Measurements from ENCODE around the gene PDHA1. TPM values are rescaled to one million over a fixed set of nuclear protein-coding genes. Genes with fewer than 3 reads are reported as not detected.

The PDHA1 gene
- total and polyA plus RNA-seq, 9 of the 15 experiments (the other 6 are each of a cell fraction or from before 2014, with no cell fraction given): 352 to 882 (median 446) TPM

GRCh38 chrX:19389227-19389845, 45.6 kb downstream of the PDHA1 start (continued):
- TF ChIP-seq PRDM10 (IDR thresholded peaks at IDR 0.05; ENCODE audit: partially characterized antibody): peak; percentile 35

- Histone ChIP-seq H3K9me3 (replicated peaks; ENCODE audit: control insufficient read depth, insufficient read depth, low read depth, low read length) (no peaks in the 10 kb centered on the region), H3K4me2 (ENCODE audit: insufficient read depth, low read length) (peak overlapping the region; percentile 63), H3K27me3 (ENCODE audit: control insufficient read depth in 2 of 2, insufficient read depth in 2 of 2, low read length in 2 of 2) (peaks cover 0 to 5% of the 10 kb centered on the region in 2 experiments; a peak in 1 of 5 replicates), H4K20me1 (replicated peaks; ENCODE audit: control insufficient read depth, insufficient read depth, low read length) (no peaks in the 10 kb centered on the region), H3K4me3 (no peak overlapping the region), H3K27ac (ENCODE audit: extremely low read depth, low read depth, low read length) (peak overlapping the region; percentile 43; the same call in 1 of the 3 replicates), H3K36me3 (ENCODE audit: control insufficient read depth, insufficient read depth, low read length) (no peaks in the 10 kb centered on the region), H2AFZ (ENCODE audit: low read depth, low read length) (peak overlapping the region; percentile 83), H3K9me1 (ENCODE audit: control insufficient read depth, insufficient read depth, low read length) (no peaks in the 10 kb centered on the region), H3K9ac (ENCODE audit: insufficient read depth in 1 of 2, low read depth in 2 of 2, low read length in 2 of 2) (peak overlapping the region in 1 of 2 experiments; percentile 34; a peak in 1 of 4 replicates), H3K4me1 (replicated peaks in 1 of 2; ENCODE audit: control insufficient read depth in 2 of 2, insufficient read depth in 2 of 2, low read length in 2 of 2) (peaks cover 9 to 10% of the 10 kb centered on the region in 2 experiments; a peak in 4 of 5 replicates), H3K79me2 (ENCODE audit: control insufficient read depth, insufficient read depth, low read length) (no peaks in the 10 kb centered on the region)
- CTCF ChIA-PET (ENCODE audit: low intra/inter-chr PET ratio): no interaction called here
- POLR2A ChIA-PET: interaction anchor here (0.8 to 1.7 kb wide), 2 partner anchors 9 to 35 kb away, joined by 3 to 5 read pairs; no protein-coding TSS in a partner anchor
- 29% methylated on average over 11 of the region's 12 CpGs for WGBS (ENCODE audit: insufficient coverage, low coverage, missing lambda C conversion rate)
- DNase-seq (ENCODE audit: extremely low read depth in 1 of 4, low spot score in 3 of 4) (peak in 1 of 4 experiments; percentile 22), FAIRE-seq (no peak), ATAC-seq (peak; percentile 57)
- in situ Hi-C loops (cut with MboI) (no loop called here), intact Hi-C loops (cut with micrococcal nuclease) (no loop called here)
- no TSS peak for BruUV-seq (replicated peaks)
- TF ChIP-seq CBFA2T3 (IDR thresholded peaks at IDR 0.05): no peak
- TF ChIP-seq TCF7 (IDR thresholded peaks at IDR 0.05; ENCODE audit: borderline replicate concordance): no peak
- TF ChIP-seq MEIS2 (IDR thresholded peaks at IDR 0.05; ENCODE audit: partially characterized antibody): peak; percentile 73
- no peak for TF ChIP-seq PBX2 (CRISPR knock-in tag; IDR thresholded peaks at IDR 0.05; ENCODE audit: low read depth)
- peak; percentile 63 for TF ChIP-seq PBX2 (tag; conservative IDR thresholded peaks at IDR 0.05; ENCODE audit: low read depth)
- no peak for TF ChIP-seq SLC30A9 (CRISPR knock-in tag; IDR thresholded peaks at IDR 0.05)
Measured at GRCh38 chrX:19392078-19392477, 48.4 kb downstream of the PDHA1 start.

Data from K562 (cell line).